ENCODE measurements around the gene IQSEC2. TPM values are rescaled to one million over a fixed set of nuclear protein-coding genes. Genes with fewer than 3 reads are reported as not detected.

The IQSEC2 gene
- total and polyA plus RNA-seq, 2 of the 8 experiments (the other 6 are each of a cell fraction or from before 2014, with no cell fraction given): 6.1 to 54.9 TPM

GRCh38 chrX:53249408-53250042 is 31.9 kb downstream of the IQSEC2 start (continued):
- no peak for TF ChIP-seq CBX8 (IDR thresholded peaks at IDR 0.05; ENCODE audit: borderline replicate concordance, low read depth, low read length)

All from H1 (cell line).